Liver (tissue), 3 donors: ENCODE data around the gene TTI1.

Experiments
- CTCF ChIP-seq: fragments of 150-350 bp; IDR thresholded peaks from 2 replicates; pipeline ENCODE4 v1.5.1; 2017; ENCODE audit warnings: improper control_type of control experiment, low read depth, low read length; ENCODE audit not compliant: missing input control
- FOXA2 ChIP-seq: IDR thresholded peaks from 2 replicates; pipeline ENCODE4 v1.6.1; 2016; ENCODE audit warnings: antibody characterized with exemption
- GABPA ChIP-seq, 2 donors: IDR thresholded peaks in 1 of 2; conservative IDR thresholded peaks in 1 of 2; 2 replicates each; pipeline ENCODE4 v1.6.1; 2016; ENCODE audit warnings: antibody characterized with exemption in 2 of 2, mild to moderate bottlenecking in 1 of 2, moderate library complexity in 1 of 2
- HNF4A ChIP-seq, 2 donors: conservative IDR thresholded peaks; 2 replicates each; pipeline ENCODE4 v1.6.1; 2016; ENCODE audit warnings: antibody characterized with exemption in 2 of 2, mild to moderate bottlenecking in 2 of 2
- HNF4G ChIP-seq: IDR thresholded peaks from 2 replicates; pipeline ENCODE4 v1.6.1; 2016; ENCODE audit warnings: antibody characterized with exemption
- JUND ChIP-seq, 2 donors: IDR thresholded peaks; 2 replicates each; pipeline ENCODE4 v1.6.1; 2016; ENCODE audit warnings: antibody characterized with exemption in 2 of 2
- MAX ChIP-seq: IDR thresholded peaks from 2 replicates; pipeline ENCODE4 v1.6.1; 2016; ENCODE audit warnings: antibody characterized with exemption
- RAD21 ChIP-seq, 2 donors: IDR thresholded peaks; 2 replicates each; pipeline ENCODE4 v1.6.1; 2016; ENCODE audit warnings: antibody characterized with exemption in 2 of 2, mild to moderate bottlenecking in 2 of 2
- SP1 ChIP-seq: IDR thresholded peaks from 2 replicates; pipeline ENCODE4 v1.6.1; 2018; ENCODE audit warnings: antibody characterized with exemption, mild to moderate bottlenecking
- TAF1 ChIP-seq: conservative IDR thresholded peaks from 2 replicates; pipeline ENCODE4 v1.6.1; 2016; ENCODE audit warnings: antibody characterized with exemption, mild to moderate bottlenecking
- YY1 ChIP-seq: IDR thresholded peaks from 2 replicates; pipeline ENCODE4 v1.6.1; 2016; ENCODE audit warnings: antibody characterized with exemption, mild to moderate bottlenecking
- TF ChIP-seq, protein P1 (sequence below): IDR thresholded peaks from 2 replicates; pipeline ENCODE4 v1.6.1; 2016; ENCODE audit warnings: antibody characterized with exemption
- TF ChIP-seq, protein P2 (sequence below): IDR thresholded peaks from 2 replicates; pipeline ENCODE4 v1.6.1; 2016; ENCODE audit warnings: antibody characterized with exemption, mild to moderate bottlenecking
- donor health status: healthy.
- donor health status: healthy.

DNA sequence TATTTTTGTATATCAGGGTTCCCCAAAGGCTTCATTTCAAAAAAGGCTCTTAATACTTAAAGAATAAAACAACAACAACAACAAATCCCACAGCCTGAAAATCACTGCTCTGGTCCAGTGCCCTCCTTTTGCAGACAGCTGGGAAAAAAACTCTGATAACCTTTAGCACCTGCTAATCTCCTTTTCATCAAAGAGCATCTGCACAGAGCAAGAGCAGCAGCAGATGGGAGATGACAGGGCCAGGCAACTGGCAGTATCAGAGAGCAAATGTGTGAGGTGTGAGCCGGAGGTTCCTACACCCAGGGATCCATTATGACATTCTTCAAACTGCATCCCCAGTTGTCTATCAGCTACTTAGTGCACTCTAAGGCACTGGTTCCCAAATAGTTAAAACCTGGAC, 25.7 kb downstream of the TTI1 start:
- TF ChIP-seq CTCF: no peak
- no peak for TF ChIP-seq GABPA (IDR thresholded peaks at IDR 0.05 in 1 of 2, conservative IDR thresholded peaks at IDR 0.05 in 1 of 2)
- no peak for TF ChIP-seq MAX
- TF ChIP-seq HNF4A (conservative IDR thresholded peaks at IDR 0.05): no peak
- TF ChIP-seq, protein P1, sequence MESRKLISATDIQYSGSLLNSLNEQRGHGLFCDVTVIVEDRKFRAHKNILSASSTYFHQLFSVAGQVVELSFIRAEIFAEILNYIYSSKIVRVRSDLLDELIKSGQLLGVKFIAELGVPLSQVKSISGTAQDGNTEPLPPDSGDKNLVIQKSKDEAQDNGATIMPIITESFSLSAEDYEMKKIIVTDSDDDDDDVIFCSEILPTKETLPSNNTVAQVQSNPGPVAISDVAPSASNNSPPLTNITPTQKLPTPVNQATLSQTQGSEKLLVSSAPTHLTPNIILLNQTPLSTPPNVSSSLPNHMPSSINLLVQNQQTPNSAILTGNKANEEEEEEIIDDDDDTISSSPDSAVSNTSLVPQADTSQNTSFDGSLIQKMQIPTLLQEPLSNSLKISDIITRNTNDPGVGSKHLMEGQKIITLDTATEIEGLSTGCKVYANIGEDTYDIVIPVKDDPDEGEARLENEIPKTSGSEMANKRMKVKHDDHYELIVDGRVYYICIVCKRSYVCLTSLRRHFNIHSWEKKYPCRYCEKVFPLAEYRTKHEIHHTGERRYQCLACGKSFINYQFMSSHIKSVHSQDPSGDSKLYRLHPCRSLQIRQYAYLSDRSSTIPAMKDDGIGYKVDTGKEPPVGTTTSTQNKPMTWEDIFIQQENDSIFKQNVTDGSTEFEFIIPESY: no peak
- no peak for TF ChIP-seq TAF1
- TF ChIP-seq FOXA2: no peak
- TF ChIP-seq YY1: no peak
- TF ChIP-seq SP1: no peak
- no peak for TF ChIP-seq RAD21 (IDR thresholded peaks at IDR 0.05)
- no peak for TF ChIP-seq JUND (IDR thresholded peaks at IDR 0.05)
- TF ChIP-seq, protein P2, sequence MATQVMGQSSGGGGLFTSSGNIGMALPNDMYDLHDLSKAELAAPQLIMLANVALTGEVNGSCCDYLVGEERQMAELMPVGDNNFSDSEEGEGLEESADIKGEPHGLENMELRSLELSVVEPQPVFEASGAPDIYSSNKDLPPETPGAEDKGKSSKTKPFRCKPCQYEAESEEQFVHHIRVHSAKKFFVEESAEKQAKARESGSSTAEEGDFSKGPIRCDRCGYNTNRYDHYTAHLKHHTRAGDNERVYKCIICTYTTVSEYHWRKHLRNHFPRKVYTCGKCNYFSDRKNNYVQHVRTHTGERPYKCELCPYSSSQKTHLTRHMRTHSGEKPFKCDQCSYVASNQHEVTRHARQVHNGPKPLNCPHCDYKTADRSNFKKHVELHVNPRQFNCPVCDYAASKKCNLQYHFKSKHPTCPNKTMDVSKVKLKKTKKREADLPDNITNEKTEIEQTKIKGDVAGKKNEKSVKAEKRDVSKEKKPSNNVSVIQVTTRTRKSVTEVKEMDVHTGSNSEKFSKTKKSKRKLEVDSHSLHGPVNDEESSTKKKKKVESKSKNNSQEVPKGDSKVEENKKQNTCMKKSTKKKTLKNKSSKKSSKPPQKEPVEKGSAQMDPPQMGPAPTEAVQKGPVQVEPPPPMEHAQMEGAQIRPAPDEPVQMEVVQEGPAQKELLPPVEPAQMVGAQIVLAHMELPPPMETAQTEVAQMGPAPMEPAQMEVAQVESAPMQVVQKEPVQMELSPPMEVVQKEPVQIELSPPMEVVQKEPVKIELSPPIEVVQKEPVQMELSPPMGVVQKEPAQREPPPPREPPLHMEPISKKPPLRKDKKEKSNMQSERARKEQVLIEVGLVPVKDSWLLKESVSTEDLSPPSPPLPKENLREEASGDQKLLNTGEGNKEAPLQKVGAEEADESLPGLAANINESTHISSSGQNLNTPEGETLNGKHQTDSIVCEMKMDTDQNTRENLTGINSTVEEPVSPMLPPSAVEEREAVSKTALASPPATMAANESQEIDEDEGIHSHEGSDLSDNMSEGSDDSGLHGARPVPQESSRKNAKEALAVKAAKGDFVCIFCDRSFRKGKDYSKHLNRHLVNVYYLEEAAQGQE: no peak
- no peak for TF ChIP-seq HNF4G
